Breast epithelium (tissue), 4 donors: ENCODE data around the gene OST4. TPM values are rescaled to one million over a fixed set of nuclear protein-coding genes. Genes with fewer than 3 reads are reported as not detected.

Experiments used
- DNase-seq, 2 donors: peaks; one replicate each; pipeline ENCODE4 v3.0.0-alpha.2; 2019; ENCODE audit warnings: low spot score in 2 of 2
- H3K27ac ChIP-seq, 2 donors: fragments of 200-600 bp; sonication (generic) in 1 of 2; one replicate each; pipeline ENCODE4 v1.5.1; 2016 to 2019; ENCODE audit warnings: mild to moderate bottlenecking in 1 of 2
- H3K27me3 ChIP-seq, 2 donors: fragments of 200-600 bp; sonication (generic) in 1 of 2; one replicate each; pipeline versions ENCODE4 v1.5.1 to v1.6.0; 2017 to 2019; ENCODE audit warnings: control low read depth in 1 of 2, mild to moderate bottlenecking in 1 of 2
- H3K36me3 ChIP-seq: fragments of 200-600 bp; one replicate; pipeline ENCODE4 v1.5.1; 2019
- H3K4me1 ChIP-seq, 2 donors: fragments of 200-600 bp; sonication (generic); one replicate each; pipeline ENCODE4 v1.5.1; 2016 to 2019; ENCODE audit warnings: control low read depth in 1 of 2
- H3K4me3 ChIP-seq, 3 donors: fragments of 200-600 bp; sonication (generic); 1 replicate in 2 of 3; 2 replicates in 1 of 3; pipeline ENCODE4 v1.5.1; 2016 to 2019; ENCODE audit warnings: mild to moderate bottlenecking in 3 of 3, moderate library complexity in 2 of 3
- H3K9me3 ChIP-seq, 2 donors: fragments of 200-600 bp; sonication (generic) in 1 of 2; one replicate each; pipeline ENCODE4 v1.5.1; 2016 to 2019; ENCODE audit warnings: control low read depth in 1 of 2
- POLR2A ChIP-seq: fragments of 450-650 bp; IDR thresholded peaks from one replicate; pipeline ENCODE4 v1.6.1; 2016; ENCODE audit warnings: antibody characterized with exemption, mild to moderate bottlenecking, moderate library complexity
- POLR2AphosphoS5 ChIP-seq, 3 donors: sonication (generic); formaldehyde crosslinking; IDR thresholded peaks; one replicate each; pipeline ENCODE4 v1.6.1; 2017; ENCODE audit warnings: antibody characterized with exemption in 3 of 3
- intact Hi-C: fragments of 100-400 bp; cut with DNase I; formaldehyde crosslinking; loops from one replicate; pipeline ENCODE4 v1.15.1; 2023; ENCODE audit warnings: low total_unique reads
- total RNA-seq, 3 donors: library from RNA; depleted of rRNA; stranded (reverse); fragments of >200 nt; gene quantifications; one replicate each; pipeline ENCODE4 v1.1.0, GENCODE V29; 2016
- TF ChIP-seq, protein P1 (sequence below), 3 donors: fragments of 450-650 bp; IDR thresholded peaks; one replicate each; pipeline ENCODE4 v1.5.1; 2016 to 2017; ENCODE audit warnings: antibody characterized with exemption in 3 of 3, mild to moderate bottlenecking in 3 of 3, moderate library complexity in 3 of 3

The OST4 gene
- total RNA-seq, 3 donors from 2014 or later, result 271 to 309 (median 281) TPM

GRCh38 chr2:27050996-27051901 is 20.2 kb downstream of the OST4 start, which contains the start of gene AGBL5:
Gene AGBL5 (plus strand): TSS chr2:27051668. CDS start chr2:27052959, 1,291 bp downstream.
- intact Hi-C loops, result loop anchor here (5.0 kb wide), 1 partner anchor 706 kb away; no protein-coding TSS in a partner anchor
- no peaks in the 10 kb centered on the region for H3K36me3 ChIP-seq
- peak; percentile 54 for TF ChIP-seq POLR2A
- TF ChIP-seq POLR2AphosphoS5 (IDR thresholded peaks at IDR 0.05), result peak; percentile 63 to 81 (median 76)
- TF ChIP-seq, protein P1, sequence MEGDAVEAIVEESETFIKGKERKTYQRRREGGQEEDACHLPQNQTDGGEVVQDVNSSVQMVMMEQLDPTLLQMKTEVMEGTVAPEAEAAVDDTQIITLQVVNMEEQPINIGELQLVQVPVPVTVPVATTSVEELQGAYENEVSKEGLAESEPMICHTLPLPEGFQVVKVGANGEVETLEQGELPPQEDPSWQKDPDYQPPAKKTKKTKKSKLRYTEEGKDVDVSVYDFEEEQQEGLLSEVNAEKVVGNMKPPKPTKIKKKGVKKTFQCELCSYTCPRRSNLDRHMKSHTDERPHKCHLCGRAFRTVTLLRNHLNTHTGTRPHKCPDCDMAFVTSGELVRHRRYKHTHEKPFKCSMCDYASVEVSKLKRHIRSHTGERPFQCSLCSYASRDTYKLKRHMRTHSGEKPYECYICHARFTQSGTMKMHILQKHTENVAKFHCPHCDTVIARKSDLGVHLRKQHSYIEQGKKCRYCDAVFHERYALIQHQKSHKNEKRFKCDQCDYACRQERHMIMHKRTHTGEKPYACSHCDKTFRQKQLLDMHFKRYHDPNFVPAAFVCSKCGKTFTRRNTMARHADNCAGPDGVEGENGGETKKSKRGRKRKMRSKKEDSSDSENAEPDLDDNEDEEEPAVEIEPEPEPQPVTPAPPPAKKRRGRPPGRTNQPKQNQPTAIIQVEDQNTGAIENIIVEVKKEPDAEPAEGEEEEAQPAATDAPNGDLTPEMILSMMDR (IDR thresholded peaks at IDR 0.05), result no peak
- H3K27me3 ChIP-seq, result no peaks in the 10 kb centered on the region
- DNase-seq, result peak; percentile 96 to 97
- H3K27ac ChIP-seq, result peak within 1 kb of the TSS; percentile 93 to 96
- H3K4me1 ChIP-seq, result no peaks in the 10 kb centered on the region
- peak within 1 kb of the TSS; percentile 82 to 97 (median 97) for H3K4me3 ChIP-seq
- H3K9me3 ChIP-seq, result no peaks in the 10 kb centered on the region

DNA sequence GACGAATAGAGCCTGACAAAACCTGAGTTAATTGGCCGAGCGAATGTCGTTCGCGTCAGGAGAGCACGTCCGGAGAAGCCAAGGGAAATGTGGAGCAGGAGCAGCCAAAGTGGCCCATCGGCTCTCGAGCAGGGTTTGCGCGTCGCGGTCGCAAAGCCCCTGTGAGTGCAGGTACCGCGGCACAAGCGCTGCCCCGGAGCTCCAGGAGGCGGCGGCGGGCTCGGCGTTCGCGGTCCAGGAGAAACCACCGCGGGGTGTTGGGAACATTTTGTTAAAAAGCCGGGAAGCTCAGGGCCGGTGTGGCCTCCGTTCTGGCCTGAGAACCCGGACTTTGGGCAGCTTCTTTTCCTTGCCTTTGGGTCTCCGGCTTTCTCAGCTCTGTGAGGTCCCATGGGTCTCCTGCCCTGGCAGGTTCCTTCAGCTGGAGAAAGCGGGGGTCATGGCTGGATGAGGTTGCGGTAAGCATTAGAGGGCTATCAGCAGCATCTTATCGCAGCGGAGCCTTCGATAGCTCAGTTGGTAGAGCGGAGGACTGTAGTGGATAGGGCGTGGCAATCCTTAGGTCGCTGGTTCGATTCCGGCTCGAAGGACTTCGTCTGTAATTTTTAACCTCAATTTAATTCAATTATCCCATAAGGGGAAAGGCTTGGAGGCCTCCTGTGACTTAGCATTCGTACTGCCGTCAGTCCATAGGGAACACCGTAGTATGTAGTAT is 21.0 kb downstream of the OST4 start:
- Histone ChIP-seq H3K27ac (peak overlapping the region; percentile 93 to 96), H3K36me3 (no peaks in the 10 kb centered on the region), H3K9me3 (no peaks in the 10 kb centered on the region), H3K4me1 (no peaks in the 10 kb centered on the region), H3K4me3 (peak overlapping the region; percentile 82 to 97 (median 97)), H3K27me3 (no peaks in the 10 kb centered on the region)
- intact Hi-C loops, result loop anchor here (5.0 kb wide), 1 partner anchor 707 kb away; no protein-coding TSS in a partner anchor
- TF ChIP-seq, protein P1 (IDR thresholded peaks at IDR 0.05), result peak; percentile 46 to 66 (median 54)
- TF ChIP-seq POLR2AphosphoS5 (IDR thresholded peaks at IDR 0.05), result peak; percentile 23 to 89 (median 46)
- no peak for TF ChIP-seq POLR2A
- DNase-seq, result peak; percentile 90 to 92

GRCh38 chr2:27049422-27050280 is 21.8 kb downstream of the OST4 start:
- H3K4me1 ChIP-seq, result no peaks in the 10 kb centered on the region
- no peak for DNase-seq
- peak overlapping the region; percentile 93 to 96 for H3K27ac ChIP-seq
- TF ChIP-seq POLR2AphosphoS5 (IDR thresholded peaks at IDR 0.05) (no peak), POLR2A (no peak)
- TF ChIP-seq, protein P1 (IDR thresholded peaks at IDR 0.05), result no peak
- no peaks in the 10 kb centered on the region for H3K27me3 ChIP-seq
- H3K36me3 ChIP-seq, result no peaks in the 10 kb centered on the region
- no peaks in the 10 kb centered on the region for H3K9me3 ChIP-seq
- peak overlapping the region; percentile 82 to 97 (median 97) for H3K4me3 ChIP-seq
- intact Hi-C loops, result loop anchor here (5.0 kb wide), 1 partner anchor 708 kb away; no protein-coding TSS in a partner anchor

GRCh38 chr2:27042985-27043634 is 28.3 kb downstream of the OST4 start:
- no peaks in the 10 kb centered on the region for H3K27me3 ChIP-seq
- TF ChIP-seq POLR2AphosphoS5 (IDR thresholded peaks at IDR 0.05) (no peak), POLR2A (no peak)
- TF ChIP-seq, protein P1 (IDR thresholded peaks at IDR 0.05), result no peak
- peaks cover 12% of the 10 kb centered on the region for H3K36me3 ChIP-seq
- no peak overlapping the region for H3K4me3 ChIP-seq
- H3K9me3 ChIP-seq, result no peaks in the 10 kb centered on the region
- intact Hi-C loops, result no loop called here
- H3K27ac ChIP-seq, result no peak overlapping the region
- no peaks in the 10 kb centered on the region for H3K4me1 ChIP-seq
- DNase-seq, result no peak
